Fibroblast of gingiva (primary cell): Measurements from ENCODE around the gene AP1G2.
A peak's percentile ranks its signal among the peaks of the same experiment; 100 is the strongest.

Experiments
- DNase-seq: peaks from one replicate; pipeline ENCODE4 v3.0.0-alpha.2; 2011; ENCODE audit warnings: low read depth

Gene AP1G2

DNA sequence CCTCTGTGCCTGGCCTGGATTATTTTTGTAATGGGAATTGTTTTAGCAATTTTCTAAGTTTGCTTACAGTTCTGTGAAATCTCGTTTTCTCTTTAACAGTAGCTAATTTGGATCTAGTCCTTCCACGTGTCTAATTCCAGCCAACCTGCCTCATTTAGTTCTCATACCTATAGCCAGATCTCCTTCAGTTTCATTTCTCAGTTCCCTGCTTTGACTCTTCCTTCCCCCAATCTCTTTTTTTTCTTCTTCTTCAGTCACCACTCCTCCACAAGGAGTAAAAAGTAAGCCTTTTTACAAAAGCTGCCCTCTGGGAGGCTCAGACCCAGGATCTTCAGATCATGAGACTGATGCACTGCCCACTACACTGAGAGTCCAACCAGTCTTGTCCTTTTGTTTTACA, 10.1 kb downstream of the AP1G2 start:
- no peak for DNase-seq

DNA sequence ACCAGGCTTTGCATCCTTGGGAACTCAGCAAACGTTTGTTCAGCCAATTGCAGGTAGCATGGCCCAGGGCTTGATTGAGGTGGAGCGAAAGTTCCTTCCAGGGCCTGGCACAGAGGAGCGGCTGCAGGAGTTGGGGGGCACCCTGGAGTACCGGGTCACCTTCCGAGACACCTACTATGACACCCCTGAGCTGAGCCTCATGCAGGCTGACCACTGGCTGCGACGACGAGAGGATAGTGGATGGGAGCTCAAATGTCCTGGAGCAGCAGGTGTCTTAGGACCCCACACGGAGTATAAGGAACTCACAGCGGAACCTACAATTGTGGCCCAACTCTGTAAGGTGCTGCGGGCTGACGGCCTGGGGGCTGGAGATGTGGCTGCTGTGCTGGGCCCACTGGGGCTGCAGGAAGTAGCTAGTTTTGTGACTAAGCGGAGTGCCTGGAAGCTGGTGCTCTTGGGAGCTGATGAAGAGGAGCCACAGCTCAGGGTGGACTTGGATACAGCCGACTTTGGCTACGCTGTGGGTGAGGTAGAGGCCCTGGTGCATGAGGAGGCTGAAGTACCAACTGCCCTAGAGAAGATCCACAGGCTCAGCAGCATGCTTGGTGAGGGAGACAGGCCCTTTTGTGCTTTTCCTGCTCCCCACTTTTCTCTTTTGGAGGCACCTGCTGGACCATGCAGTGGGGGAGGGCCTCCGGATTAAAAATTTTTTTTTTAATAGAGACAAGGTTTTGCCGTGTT, 10.7 kb downstream of the AP1G2 start:
- DNase-seq = no peak

DNA sequence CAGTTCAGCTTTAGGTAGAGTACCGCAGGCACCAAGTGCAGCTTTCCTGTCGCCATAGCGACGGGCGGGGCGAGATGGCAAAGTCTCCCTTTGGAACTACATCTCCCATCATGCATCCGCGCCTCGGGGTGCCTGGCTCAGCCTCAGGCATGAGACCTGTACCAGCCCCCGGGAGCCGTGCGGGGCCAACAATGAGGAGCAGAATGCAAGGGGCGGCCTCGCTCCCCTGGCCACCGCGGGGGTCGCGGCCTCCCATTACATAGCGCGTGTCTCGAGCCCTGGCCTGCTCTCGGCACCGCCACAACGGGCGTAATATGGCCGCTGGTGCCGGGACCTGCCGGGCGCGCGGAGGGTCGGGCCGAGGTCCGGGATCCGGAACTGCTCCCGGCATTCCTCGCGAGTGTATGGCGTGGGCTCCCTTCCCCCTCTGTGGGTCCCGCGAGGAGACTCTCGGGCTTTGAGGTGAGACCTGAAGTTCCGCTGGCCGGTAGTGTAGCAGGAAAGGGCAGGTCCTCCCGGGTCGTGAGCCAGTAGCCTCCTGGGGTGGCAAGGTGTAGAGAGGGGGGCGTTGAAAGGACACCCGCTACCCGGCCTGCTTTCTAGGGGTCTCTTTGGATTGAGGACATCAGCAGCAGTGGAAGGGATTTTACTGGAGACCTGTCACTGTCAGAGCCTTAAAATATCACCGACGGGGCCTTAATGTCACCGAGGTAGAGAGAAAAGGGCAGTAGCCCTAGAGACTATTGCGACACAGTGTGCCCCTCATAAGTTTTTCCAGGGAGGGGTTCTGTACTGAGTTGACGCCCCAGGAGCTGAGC, 11.5 kb downstream of the AP1G2 start, which contains the start of gene THTPA:
Gene THTPA, plus strand, starts transcription at position 390 of the 818 bp plus-strand sequence. CDS start 487 bp downstream, outside the sequence.
- peak; percentile 83 for DNase-seq

DNA sequence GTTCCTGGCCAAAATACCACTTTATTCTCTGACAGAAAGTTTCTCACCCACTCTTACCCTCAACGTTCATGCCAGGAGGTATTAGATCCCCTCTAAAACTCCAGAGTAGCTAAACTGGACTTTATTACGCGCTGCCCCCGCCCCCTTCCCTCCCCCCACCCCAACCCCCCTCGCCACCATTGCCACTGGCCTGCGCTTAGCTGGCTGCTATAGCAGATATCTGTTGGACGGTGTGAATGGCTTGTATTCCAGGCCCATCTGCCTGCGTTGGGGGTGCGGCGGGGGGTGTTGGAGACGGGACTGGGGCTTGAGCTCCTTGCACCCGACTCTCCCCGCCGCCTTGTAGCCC, 12.1 kb downstream of the AP1G2 start:
- no peak for DNase-seq

DNA sequence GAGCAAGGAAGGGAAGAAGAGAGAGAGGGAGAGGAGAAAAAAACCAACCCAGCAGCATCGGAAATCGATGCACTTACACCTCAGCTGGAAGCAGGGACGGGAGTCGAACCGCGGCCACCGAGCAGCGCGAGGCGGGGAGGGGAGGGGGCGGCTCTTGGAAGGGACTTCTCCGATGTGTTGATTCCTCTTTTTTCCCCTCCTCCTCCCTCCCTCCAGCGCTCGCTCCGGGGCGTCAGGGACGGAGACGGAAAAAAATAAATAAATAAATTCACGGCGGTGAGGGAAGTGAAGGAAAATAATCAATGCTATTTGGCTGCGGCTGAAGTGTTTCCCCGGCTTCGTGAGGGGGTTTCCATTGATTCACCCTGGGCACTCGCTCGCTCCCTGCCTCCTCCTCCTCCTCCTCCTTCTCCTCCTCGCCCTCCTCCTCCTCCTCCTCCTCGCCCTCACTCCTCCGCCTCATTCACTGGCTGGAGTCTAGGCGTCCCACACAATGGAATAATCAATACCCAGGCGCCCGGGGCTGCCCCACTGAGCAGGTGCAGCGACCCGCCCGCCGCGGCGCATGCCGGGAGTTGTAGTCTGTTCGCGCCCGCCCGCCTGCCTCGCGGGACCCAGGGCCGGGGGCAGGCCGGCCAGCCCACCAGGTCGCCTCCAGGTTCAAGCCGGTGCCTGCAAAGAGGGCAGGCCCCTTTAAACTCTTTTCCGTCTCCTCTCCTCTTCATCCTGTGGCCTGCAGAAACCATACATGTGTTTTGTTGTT, 16.1 kb downstream of the AP1G2 start, which contains the start of gene ZFHX2:
Gene ZFHX2, minus strand, starts transcription at position 500 of the 763 bp plus-strand sequence. CDS start 16,440 bp downstream, outside the sequence.
- no peak for DNase-seq

DNA sequence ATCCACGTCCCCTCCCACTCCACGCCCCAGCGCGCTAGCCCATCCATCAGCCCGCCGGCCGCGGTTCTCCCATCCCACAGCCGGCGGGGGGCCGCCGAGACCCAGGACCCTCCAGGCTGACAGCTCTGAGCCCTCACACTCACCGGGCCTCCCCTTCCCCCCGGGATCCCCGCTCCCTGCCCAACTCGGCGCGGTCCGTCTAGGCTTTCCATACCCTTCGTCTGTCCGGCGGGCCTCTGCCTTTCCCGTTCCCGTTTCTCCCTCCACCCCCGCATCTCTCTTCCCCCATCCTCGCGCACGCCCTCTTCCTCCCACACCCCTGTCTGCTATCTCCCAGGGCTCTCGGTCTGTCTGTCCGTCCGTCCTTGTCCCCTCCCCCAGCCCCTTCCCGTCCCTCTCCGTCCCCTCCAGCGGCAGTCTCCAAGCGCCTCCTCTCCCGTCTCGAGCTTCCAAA, 16.8 kb downstream of the AP1G2 start:
- DNase-seq = no peak

DNA sequence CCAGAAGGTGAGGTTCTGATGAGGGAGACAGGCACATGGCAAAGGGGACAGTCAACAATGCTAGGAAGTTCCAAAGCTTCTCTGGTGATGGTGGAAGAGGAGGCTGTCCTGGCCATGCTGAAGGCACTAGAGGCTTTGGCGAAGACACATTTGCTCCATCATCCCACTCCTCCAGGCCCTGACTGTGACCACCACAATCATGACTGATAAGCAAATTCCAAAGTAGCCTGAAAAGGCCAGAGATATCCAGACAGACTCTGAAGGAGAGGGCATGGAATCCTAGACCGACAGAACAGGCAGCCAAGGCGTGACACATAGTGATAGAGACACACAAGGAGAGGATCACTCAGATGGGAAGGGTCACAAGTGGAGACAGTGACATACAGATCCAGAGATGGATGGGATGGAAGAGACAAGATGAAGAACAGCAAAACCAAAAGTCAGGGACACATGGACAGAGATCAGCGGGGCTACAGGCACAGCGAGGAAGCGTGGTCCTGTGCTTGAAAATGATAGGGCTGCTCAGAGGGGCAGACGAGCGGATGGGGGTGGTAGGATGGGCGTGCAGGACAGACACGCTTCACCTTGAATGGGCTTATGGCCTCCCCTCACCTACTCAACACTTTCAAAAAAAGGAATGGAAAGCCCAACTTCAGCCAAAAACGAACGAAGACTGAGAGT, 17.3 kb downstream of the AP1G2 start:
- no peak for DNase-seq

DNA sequence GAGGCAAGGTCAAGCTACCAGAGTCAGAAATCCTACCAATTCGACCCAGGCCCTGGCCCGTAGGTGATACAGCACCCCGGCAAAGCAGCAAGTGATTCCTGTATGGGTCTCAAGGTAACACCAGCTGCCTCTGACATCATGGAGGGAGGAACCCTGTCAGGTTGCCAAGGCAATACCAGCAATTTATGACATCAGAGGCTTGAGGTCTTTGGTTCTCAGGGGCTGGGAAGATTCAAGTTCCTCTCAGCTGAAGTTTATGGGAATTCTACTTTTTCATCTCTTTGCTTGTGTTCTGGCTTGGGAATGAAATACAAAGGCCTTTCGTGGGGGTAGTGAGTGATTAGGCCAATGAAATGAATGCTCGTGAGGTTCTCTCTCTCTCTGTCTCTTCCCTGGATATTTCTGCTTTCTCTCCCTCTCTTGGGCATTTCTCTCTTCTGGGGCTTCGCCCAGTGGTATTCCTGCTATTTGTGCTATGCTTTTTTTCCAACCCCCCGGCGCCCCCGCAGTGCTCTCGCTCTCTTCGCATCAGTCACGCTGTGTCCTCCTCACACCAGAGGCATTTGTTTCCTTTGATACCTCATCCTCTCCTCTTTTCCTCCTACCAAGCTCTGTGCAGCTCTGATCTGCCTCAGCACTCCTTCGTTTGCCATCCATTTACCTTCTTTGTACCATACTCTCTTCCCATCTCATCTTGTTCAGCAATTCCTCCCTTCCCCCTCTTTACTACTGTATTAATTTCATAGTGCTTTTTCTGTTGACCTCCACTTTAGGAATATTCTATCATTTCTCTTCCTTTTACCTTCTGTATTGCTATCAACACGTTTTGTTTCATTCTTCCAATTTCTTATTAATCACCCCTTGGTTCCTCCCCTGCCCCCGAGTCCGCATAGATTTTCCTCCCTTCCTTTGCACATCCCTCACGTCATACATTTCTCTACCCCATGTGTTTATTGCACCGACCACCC, 19.0 kb downstream of the AP1G2 start:
- no peak for DNase-seq

DNA sequence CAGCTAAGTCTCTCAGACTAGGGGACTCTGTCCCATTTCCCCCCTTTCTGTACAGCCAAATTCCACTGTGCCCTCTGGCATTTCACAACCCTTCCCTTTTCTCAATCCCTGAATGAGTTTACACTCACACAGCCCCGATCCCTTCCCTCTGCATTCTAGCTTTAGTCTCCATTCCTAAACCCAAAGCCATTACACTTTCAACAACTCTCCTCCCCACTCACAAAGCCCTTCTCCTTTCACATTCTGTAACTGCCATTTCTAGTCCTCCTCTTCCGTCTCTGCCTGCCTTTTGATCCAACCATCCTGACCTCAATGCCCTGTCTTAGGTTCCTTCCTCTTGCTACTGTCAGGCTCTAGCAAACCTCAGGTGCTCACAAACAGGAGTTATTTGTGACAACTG, 19.7 kb downstream of the AP1G2 start:
- no peak for DNase-seq

DNA sequence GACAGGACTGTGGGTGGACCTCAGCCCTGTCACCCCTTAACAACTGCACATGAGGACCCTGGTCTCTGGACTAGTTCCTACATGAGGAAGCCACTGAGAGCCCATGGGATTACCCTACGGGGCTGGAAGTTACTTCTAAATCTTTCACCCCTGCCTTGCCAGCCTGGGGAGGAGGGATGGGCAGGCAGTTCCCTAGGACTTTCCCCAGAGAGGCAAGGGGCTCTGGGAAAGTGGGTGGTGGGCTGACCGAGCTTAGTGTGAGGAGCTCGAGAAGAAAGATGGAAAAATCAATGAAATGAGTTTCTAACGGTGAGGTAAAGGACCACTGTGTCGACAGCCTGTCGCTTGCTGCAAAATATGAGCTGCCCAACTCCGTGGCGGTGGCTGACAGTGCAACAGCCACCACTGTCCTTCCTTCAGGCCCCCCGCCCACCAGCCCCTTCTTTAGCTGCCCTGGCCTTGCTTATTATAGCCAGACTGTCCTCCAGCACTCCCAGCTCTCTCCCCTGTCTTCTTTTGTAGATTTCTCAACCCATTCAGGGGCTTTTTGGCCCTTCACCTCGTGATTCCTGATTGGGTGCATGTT, 21.0 kb downstream of the AP1G2 start:
- no peak for DNase-seq

DNA sequence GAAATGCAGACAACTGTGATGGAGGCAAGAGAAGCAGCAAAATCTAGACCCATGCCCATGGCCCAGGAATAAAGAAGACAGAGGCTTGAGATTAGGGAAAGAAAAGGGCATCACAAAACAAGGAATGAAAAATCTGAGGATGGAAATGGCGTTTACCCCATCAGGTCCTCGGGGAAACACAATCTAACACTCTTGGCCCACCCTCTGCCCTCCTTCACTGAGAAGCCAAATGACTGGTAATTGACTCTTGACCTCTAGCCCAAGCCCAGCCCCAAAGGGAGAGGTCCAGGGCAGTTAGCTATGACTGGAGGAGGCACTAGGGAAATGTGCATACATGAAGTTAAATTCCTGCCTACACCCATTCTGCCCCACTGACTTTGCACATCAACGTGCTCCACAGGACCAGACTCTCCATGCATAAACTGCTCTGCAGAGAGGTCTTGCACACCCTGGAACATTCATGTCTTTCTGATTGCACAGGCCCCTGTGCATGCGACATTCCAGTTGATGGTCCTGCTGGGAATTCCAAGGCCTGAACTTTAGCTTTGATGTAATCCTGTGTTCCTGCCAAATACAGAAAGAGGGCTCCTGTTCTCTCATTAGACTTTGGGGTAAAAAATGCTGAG, 21.7 kb downstream of the AP1G2 start:
- no peak for DNase-seq

DNA sequence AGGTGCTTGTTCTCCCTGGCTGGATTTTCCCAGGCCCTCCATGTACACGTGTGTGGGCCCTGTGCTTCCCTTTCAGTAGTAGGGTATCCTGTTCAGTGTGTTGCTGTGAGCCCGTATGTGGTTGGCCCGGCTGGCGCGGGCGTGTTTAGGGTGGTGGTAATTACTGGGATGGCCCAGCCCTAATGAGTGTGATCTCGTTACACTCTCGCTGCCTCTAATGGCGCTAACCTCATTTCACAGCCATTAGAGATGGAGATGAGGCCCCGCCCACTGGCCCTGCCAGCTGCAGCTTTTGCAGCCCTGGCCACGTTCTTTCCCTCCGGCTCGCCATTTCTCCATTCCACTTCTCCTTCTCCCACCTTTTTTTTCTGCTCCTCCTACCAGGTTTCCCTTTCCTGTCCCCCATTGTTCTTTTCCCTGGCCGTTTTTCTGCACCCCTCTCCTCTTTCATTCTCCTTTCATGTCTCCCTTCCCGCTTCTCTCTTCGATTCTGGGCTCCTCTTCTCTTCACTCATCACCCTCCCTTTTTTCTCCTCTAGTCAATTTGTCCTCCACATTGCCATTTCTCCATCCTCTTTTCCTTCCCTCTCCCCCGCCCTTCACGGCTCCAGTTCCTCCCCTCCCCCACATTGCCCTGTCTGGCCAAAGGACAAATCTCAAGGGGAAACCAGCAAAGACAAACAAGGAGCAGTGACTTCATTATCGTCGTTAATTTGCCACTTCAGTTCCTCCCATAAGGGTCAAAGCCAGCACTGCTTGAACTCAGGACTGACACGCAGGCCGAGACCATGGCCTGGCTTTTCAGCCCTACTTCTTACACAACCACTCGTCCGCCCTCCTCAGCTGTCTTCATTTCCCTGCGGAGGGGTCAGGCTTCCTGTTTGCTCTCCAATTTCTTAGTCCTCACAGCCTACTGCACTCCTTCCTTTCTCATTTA, 22.8 kb downstream of the AP1G2 start:
- no peak for DNase-seq

DNA sequence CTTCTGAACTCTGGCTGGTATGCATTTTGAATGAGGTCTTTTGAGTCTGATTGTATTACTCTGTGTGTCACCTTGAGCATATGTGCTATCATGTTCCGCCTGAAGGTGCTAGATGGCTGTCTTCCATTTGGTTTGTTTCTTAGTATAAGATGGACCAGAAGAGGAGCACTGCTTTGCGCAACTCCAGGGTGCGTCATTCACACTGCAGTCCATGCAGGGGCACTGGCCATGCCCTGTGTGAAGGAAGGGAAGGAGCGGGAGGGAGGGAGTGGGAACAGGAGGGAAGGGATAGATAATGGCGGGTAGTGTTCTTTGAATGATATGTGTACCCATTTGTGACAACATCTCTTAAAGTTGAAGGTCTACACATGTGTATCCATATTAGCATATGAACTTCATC, 24.2 kb downstream of the AP1G2 start:
- DNase-seq = no peak

DNA sequence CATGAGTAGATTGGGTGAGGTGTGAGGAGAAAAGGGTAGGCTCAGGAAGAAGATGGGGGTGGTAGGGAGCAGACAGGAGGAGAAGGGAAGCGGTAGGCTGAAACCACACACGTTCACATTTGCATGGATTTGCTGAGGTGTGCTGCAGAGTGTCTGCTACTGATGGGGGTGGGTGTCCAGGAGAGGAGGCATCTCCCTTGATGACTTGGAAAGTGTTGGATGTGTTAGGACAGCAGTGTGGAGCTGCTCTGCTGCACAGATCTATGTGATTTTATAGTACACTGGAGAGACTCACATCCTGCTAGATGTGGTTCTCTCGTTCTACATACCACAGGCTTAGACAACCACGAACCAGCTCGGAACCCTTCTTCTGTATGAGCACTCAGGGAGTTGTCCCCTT, 25.3 kb downstream of the AP1G2 start:
- no peak for DNase-seq

DNA sequence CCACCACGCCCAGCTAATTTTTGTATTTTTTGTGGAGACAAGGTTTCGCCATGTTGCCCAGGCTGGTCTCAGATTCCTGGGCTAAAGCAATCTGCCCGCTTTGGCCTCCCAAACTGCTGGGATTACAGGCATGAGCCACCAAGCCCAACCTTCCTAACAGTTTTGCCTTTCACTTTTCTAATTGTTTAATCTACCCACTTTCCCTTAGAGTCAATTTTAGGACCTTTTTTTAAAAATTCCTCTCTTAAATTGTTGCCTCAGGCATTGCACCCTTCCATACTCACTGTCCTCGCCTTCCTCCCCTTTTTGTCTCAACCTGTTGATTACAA, 27.5 kb downstream of the AP1G2 start:
- DNase-seq = no peak

DNA sequence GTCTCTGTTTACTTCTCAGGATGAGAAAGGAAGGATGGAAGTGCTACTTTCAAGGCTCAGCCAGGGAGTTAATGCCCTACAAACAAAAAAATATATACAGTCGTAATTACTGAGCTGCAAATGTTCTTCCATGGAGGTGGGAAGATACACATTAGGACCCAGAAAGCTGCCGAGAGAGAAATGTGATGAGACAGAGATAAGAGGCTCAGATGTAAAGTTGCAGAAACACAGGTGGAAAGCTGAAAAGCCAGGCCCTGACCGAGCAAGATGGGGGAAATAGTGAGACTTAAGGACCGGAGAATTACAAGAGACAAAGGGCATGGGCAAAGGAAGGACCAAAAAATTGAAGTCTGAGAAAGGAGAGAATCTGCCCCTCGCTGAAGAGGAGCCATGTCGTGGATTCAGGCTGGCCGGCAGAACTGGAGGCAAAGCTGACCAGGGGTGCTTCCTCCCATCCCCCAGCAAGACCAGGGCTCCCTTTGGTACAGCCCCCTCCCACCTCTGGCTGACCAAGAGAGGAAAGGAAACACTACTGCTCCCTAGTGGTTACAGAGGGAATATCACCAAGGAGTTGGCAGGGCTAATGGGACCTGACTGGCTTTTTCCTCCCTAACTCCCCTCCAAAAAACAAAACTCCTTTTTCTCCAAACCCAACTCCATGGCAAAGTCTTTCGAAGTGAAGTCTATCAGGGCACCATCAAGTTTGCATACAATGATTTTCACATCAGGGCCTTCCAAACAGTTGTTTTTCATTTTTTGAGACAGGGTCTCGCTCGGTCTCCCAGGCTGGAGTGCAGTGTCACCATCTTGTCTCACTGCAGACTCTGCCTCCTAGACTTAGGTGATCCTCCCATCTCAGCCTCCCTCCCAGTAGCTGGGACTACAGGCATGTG, 28.1 kb downstream of the AP1G2 start:
- no peak for DNase-seq

DNA sequence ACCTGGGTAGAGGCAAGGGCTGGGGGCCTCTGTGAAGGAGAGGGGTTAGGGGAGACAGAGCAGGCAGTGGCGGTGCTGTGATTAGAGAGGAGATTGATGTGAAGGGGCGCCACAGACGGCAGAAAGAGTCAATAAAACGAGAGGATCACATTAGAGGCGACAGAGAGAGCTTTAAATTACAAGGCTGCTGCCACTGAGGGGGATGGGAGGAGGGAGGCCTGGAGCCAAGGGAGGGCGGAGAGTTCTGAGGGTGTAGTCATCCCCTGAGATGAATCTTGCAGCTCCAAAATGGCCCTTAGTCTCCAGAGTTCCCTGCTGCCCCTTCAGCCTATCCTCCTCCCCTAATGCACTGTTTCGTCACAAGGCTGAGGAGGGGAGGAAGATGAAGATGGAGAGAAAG, 28.8 kb downstream of the AP1G2 start:
- DNase-seq = no peak
